NK-92 (cell line): ENCODE data around the gene POLD4.

ENCODE experiments used
- DNase-seq: peaks from one replicate; lab custom pipeline; 2025; ENCODE audit not compliant: unreplicated experiment; lab: John Stamatoyannopoulos, UW

The POLD4 gene

DNA sequence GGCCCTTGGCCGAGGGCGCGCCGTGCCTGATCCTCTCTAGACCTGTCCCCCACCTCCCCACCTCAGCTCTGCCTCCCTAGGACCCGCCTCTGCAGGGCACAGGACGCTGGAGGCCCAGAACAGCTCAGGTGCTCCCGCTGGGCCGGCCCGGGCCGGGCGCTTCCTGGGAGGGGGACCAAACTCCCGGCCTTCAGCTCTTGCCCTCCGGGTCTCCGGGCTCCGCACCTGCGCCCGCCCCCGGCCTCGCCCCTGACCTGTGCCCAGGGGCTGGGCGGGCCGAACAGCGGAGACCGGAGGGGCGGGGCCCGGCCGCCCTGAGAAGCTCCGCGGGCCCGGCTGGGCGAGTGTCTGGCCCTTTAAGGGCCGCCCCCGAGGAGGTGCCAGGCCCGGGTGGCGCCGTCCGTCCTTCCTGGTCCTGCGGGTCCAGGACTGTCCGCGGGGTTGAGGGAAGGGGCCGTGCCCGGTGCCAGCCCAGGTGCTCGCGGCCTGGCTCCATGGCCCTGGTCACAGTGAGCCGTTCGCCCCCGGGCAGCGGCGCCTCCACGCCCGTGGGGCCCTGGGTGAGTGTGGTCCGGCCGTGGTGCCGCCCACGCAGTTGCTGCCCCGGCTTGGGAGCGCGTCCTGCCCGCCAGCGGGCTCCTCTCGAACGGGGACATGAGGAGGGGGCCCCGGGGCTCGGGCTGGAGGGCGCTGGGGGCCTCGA is 50.1 kb downstream of the POLD4 start, which contains the start of gene SSH3:
Gene SSH3, plus strand, starts transcription at position 399 of the 703 bp plus-strand sequence. Its CDS starts 96 bp downstream, at position 495.
- DNase-seq = no peak

DNA sequence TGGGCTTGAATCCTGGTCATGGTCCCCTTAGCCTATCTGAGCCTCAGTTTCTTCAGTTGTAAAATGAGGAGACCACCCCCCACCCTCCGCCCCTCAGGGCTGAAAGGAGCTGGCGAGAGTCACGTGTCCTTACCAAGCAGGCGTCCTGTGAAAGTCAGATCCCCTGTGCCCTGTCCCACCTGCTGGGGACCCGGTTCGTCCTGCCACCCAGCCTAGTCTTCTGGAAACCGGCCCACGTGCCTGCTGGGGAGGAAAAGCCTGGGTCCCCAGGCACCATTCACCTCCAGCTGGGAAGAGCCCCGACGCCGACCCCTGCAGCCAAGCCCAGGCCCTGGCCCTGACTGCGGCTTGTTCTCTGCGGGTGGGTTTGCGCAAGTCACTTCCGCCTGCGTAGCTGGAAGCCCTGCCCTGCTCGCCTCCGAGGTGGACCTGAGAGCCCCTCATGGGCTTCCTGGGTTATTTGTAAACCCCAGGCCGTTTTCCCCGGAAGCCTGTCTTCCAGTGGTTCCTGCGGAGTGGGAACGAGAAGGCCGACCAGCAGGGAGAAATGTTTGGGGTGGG is 50.7 kb downstream of the POLD4 start:
- no peak for DNase-seq

DNA sequence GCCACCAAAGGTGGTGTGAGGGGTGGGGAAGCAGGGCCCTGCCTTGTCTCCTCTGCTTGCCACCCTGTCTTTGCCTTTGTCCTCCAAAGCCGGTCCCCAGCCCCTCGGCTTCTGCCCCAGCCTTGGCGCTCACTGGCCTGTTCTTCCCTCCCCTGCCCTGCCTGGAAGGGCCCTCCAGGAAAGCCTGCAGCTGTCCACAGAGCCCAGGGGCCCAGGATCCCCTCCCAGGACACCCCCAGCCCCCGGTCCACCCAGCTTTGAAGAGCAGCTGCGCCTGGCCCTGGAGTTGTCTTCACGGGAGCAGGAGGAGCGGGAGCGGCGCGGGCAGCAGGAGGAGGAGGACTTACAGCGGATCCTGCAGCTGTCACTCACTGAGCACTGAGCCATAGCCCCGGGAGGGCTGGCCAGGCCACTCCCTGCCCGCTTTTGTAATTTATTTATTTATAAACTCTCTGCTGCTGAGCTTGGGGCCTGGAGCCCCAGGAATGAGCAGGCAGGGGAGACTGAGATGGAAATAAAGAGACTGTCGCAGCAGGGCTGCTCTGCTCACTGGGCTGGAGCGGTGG is 51.3 kb downstream of the POLD4 start:
- DNase-seq = no peak

GRCh38 chr11:67301313-67301921 is 51.9 kb downstream of the POLD4 start:
- DNase-seq = no peak
